Endothelial cell (in vitro differentiated cells): ENCODE data around the gene FANCC. TPM values are rescaled to one million over a fixed set of nuclear protein-coding genes. Genes with fewer than 3 reads are reported as not detected.

Source experiments
- DNase-seq: peaks from one replicate; pipeline ENCODE4 v3.0.0; 2021; ENCODE audit warnings: low spot score
- H3K27ac Mint-ChIP-seq: one replicate; pipeline ENCODE4 v1.8.0; 2021; ENCODE audit warnings: mixed read lengths, inconsistent platforms; ENCODE audit not compliant: unreplicated experiment
- H3K27me3 Mint-ChIP-seq: one replicate; pipeline ENCODE4 v1.8.0; 2021; ENCODE audit warnings: mild to moderate bottlenecking, moderate library complexity, mixed read lengths, inconsistent platforms; ENCODE audit not compliant: unreplicated experiment
- H3K36me3 Mint-ChIP-seq: one replicate; pipeline ENCODE4 v1.8.0; 2021; ENCODE audit warnings: mild to moderate bottlenecking, low read depth, mixed read lengths, inconsistent platforms; ENCODE audit not compliant: unreplicated experiment
- H3K4me1 Mint-ChIP-seq: one replicate; pipeline ENCODE4 v1.8.0; 2021; ENCODE audit warnings: mild to moderate bottlenecking, mixed read lengths, inconsistent platforms; ENCODE audit not compliant: unreplicated experiment
- H3K4me3 Mint-ChIP-seq: one replicate; pipeline ENCODE4 v1.8.0; 2021; ENCODE audit warnings: mild to moderate bottlenecking, mixed read lengths, inconsistent platforms; ENCODE audit not compliant: unreplicated experiment
- H3K9me3 Mint-ChIP-seq: one replicate; pipeline ENCODE4 v1.8.0; 2021; ENCODE audit warnings: mixed read lengths, inconsistent platforms; ENCODE audit not compliant: unreplicated experiment
- total RNA-seq: library from RNA; stranded (reverse); fragmentation: NEBNext Ultra II Directional; extraction: Animal tissue kit (Norgen Biotek cat#: 25700); gene quantifications from one replicate; pipeline ENCODE4 v1.2.1, GENCODE V29; 2021; ENCODE audit not compliant: unreplicated experiment
- TF ChIP-seq, protein P1 (sequence below): fragments of 200-600 bp; sonication (generic); IDR thresholded peaks from one replicate; pipeline ENCODE4 v1.5.0; 2021; ENCODE audit warnings: antibody characterized with exemption; ENCODE audit not compliant: unreplicated experiment

FANCC gene
- total RNA-seq, 1 donor from 2014 or later: 16.7 TPM

DNA sequence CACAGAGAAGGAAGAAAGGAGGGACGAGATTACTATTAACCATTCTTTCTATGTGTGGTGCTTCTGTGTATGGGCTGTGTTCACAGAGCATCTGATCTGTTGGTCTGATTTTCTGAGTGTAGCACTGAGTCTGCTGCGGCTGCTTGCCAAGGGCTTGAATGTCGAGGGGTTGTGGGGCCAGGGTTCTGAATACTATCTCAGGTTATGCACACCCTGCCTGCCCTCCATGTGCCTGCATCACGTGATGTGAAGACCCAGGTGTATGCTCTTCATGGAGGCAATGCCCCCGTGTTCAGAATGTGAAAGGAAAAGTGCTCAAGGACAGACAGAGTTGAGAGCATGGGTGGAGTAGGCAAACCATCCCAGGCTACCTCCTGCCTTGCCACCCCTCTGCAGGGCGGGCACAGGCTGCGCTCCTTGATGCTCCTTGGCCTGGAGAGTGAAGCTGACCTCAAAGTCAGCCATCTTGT lies 254.9 kb downstream of the FANCC start:
- Mint-ChIP-seq H3K27ac (no peak overlapping the region), H3K27me3 (peaks cover 1% of the 10 kb centered on the region), H3K4me1 (peaks cover 8% of the 10 kb centered on the region), H3K4me3 (no peak overlapping the region), H3K9me3 (no peaks in the 10 kb centered on the region), H3K36me3 (peaks cover 12% of the 10 kb centered on the region)
- no peak for DNase-seq
- TF ChIP-seq, protein P1, sequence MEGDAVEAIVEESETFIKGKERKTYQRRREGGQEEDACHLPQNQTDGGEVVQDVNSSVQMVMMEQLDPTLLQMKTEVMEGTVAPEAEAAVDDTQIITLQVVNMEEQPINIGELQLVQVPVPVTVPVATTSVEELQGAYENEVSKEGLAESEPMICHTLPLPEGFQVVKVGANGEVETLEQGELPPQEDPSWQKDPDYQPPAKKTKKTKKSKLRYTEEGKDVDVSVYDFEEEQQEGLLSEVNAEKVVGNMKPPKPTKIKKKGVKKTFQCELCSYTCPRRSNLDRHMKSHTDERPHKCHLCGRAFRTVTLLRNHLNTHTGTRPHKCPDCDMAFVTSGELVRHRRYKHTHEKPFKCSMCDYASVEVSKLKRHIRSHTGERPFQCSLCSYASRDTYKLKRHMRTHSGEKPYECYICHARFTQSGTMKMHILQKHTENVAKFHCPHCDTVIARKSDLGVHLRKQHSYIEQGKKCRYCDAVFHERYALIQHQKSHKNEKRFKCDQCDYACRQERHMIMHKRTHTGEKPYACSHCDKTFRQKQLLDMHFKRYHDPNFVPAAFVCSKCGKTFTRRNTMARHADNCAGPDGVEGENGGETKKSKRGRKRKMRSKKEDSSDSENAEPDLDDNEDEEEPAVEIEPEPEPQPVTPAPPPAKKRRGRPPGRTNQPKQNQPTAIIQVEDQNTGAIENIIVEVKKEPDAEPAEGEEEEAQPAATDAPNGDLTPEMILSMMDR: no peak

DNA sequence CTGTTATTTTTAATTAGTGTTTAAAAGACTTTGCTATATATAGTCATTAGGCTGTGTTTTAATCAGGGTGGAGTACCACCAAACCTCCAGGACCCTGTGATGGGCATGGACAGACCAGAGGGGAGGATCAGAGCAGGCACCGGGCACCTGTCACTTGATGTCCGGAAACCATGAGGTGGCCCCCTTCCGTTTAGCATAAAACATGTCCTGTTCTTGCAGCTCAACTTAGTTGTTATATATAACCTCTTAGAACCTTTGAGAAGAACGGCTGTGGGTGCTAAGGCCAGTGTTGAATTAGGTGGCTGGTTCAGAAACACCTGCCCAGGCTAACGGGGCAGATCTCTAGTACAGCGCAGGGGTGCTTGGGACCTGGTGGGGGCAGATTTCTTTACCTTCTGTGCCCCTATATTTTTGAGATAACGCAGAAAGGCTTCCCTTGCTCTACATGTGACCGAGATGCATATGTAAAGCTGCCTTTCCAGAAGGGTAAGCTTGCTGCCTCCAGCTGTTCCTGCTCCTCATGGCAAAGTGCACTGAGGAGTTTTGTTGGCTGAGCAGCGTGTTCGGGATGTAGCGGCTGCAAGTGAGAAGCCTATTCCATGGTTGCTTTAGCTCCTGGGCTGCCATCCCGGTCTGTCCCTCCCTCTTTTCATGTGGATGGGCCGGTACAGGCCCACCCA lies 255.5 kb downstream of the FANCC start:
- Mint-ChIP-seq H3K4me1 (peaks cover 9% of the 10 kb centered on the region), H3K4me3 (no peak overlapping the region), H3K36me3 (peaks cover 12% of the 10 kb centered on the region), H3K27ac (no peak overlapping the region), H3K9me3 (no peaks in the 10 kb centered on the region), H3K27me3 (peaks cover 1% of the 10 kb centered on the region)
- DNase-seq: no peak
- TF ChIP-seq, protein P1: no peak

DNA sequence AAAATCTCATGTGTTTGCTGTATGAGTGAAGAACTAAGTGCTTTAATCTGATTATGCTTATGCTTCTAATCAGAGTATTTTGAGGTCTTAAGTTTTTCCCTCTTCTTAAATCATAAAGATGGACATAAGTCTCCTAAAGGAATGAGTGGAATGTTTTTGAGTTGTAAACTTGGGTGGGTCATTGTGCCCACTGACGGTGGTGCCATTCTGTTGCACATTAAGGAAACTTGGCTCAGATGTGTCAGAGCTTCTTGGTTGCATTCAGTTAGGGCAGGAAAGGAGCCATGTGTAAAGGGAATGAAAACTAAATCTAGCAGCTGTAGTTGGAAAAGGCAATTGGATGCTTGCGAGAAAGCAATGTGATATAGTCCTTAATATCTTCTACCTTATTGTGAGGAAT lies 256.6 kb downstream of the FANCC start:
- Mint-ChIP-seq H3K4me3 (no peak overlapping the region), H3K9me3 (no peaks in the 10 kb centered on the region), H3K27ac (no peak overlapping the region), H3K36me3 (peaks cover 12% of the 10 kb centered on the region), H3K4me1 (peaks cover 14% of the 10 kb centered on the region), H3K27me3 (peaks cover 1% of the 10 kb centered on the region)
- DNase-seq: no peak
- TF ChIP-seq, protein P1: no peak

DNA sequence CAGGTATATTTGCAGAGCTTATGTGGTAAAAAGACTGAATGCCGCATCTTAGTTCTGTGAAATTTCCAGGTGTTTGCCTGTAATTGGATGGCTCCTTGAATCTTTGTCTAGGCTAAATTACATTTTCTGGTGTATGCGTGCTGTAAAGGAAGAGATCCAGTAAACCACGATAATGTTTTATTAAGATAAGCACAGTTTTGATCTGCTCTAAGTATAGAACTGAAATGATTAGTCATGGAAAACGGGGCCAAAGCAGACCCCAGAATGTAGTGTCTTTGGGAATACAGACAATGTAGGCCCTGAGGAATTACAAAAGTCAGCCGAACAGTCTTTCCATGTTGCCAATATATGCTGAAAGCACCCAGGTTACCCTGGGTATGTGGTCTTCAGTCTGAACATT lies 257.3 kb downstream of the FANCC start:
- no peak for DNase-seq
- H3K4me1 Mint-ChIP-seq: peaks cover 21% of the 10 kb centered on the region
- peaks cover 12% of the 10 kb centered on the region for H3K36me3 Mint-ChIP-seq

More for the DNA sequence above, 257.3 kb downstream of the FANCC start:
- peaks cover 1% of the 10 kb centered on the region for H3K27me3 Mint-ChIP-seq
- no peak overlapping the region for H3K4me3 Mint-ChIP-seq
- H3K9me3 Mint-ChIP-seq: no peaks in the 10 kb centered on the region
- TF ChIP-seq, protein P1: no peak
- no peak overlapping the region for H3K27ac Mint-ChIP-seq
